G401.6 (cell line): ENCODE data around the gene RTTN.
"Not testable (repeated sequence)": the region's sequence is repeated elsewhere in the genome, so short reads cannot be mapped to it uniquely, and the experiment has no call there.

Experiments used
- FAIRE-seq: peaks from 2 replicates; lab custom pipeline; 2012; peaks lifted over from hg19 to GRCh38; lab: Jason Lieb, UNC

Gene RTTN

GRCh38 chr18:70205421-70206397 is at the start of gene RTTN:
RTTN (minus strand) TSS chr18:70205687; CDS start chr18:70205658, 29 bp downstream.
- FAIRE-seq, result no peak

GRCh38 chr18:70250781-70251180 is 45.3 kb upstream of the RTTN start:
- no peak for FAIRE-seq

GRCh38 chr18:70249861-70250260 is 44.4 kb upstream of the RTTN start:
- not testable (repeated sequence) for FAIRE-seq

- FAIRE-seq, result no peak
These were observed 43.6 kb upstream of the RTTN start for GRCh38 chr18:70249118-70249517.

GRCh38 chr18:70246061-70246466 is 40.6 kb upstream of the RTTN start:
- FAIRE-seq, result no peak

- no peak for FAIRE-seq
These were observed 37.8 kb upstream of the RTTN start for GRCh38 chr18:70243131-70243929.

GRCh38 chr18:70236921-70237320 is 31.4 kb upstream of the RTTN start:
- FAIRE-seq, result not testable (repeated sequence)

- FAIRE-seq, result no peak
These were observed 30.0 kb upstream of the RTTN start for GRCh38 chr18:70235478-70235877.

- FAIRE-seq, result no peak
These were observed 29.4 kb upstream of the RTTN start for GRCh38 chr18:70234667-70235459.

- no peak for FAIRE-seq
These were observed 28.5 kb upstream of the RTTN start for GRCh38 chr18:70233974-70234373.

GRCh38 chr18:70232261-70232660 is 26.8 kb upstream of the RTTN start:
- FAIRE-seq, result no peak

- FAIRE-seq, result no peak
These were observed 24.2 kb upstream of the RTTN start for GRCh38 chr18:70229639-70230038.

GRCh38 chr18:70228536-70228935 is 23.0 kb upstream of the RTTN start:
- no peak for FAIRE-seq

- no peak for FAIRE-seq
These were observed 22.0 kb upstream of the RTTN start for GRCh38 chr18:70227438-70227837.

- FAIRE-seq, result no peak
These were observed 16.4 kb upstream of the RTTN start for GRCh38 chr18:70221915-70222278.

- FAIRE-seq, result no peak
These were observed 15.8 kb upstream of the RTTN start for GRCh38 chr18:70221156-70221914.

GRCh38 chr18:70220628-70221027 is 15.1 kb upstream of the RTTN start:
- FAIRE-seq, result no peak

GRCh38 chr18:70219688-70220087 is 14.2 kb upstream of the RTTN start:
- no peak for FAIRE-seq

GRCh38 chr18:70216788-70217187 is 11.3 kb upstream of the RTTN start:
- no peak for FAIRE-seq

GRCh38 chr18:70207181-70207580 is 1.7 kb upstream of the RTTN start:
- no peak for FAIRE-seq

GRCh38 chr18:70200286-70200685 is 5.2 kb downstream of the RTTN start:
- no peak for FAIRE-seq

GRCh38 chr18:70197844-70198243 is 7.6 kb downstream of the RTTN start:
- FAIRE-seq, result no peak
